Karpas-422 (cell line): ENCODE data around the gene TOMM6. TPM values are rescaled to one million over a fixed set of nuclear protein-coding genes. Genes with fewer than 3 reads are reported as not detected.
A peak's percentile ranks its signal among the peaks of the same experiment; 100 is the strongest.

Source experiments
- DNase-seq: peaks from one replicate; pipeline ENCODE4 v3.0.0-alpha.2; 2015
- H2AFZ ChIP-seq: fragments of 200-600 bp; sonication (generic); 2 replicates; pipeline ENCODE4 v1.6.1; 2014; ENCODE audit warnings: antibody characterized with exemption, low read length, mixed read lengths
- H3K27ac ChIP-seq: fragments of 200-600 bp; sonication (generic); 2 replicates; pipeline ENCODE4 v1.5.1; 2014; ENCODE audit warnings: mild to moderate bottlenecking, low read length, moderate library complexity
- H3K27me3 ChIP-seq: fragments of 200-600 bp; sonication (generic); 2 replicates; pipeline ENCODE4 v1.6.1; 2014; ENCODE audit warnings: low read length, mixed read lengths
- H3K36me3 ChIP-seq: fragments of 200-600 bp; sonication (generic); 2 replicates; pipeline ENCODE4 v1.6.1; 2014; ENCODE audit warnings: low read length, mixed read lengths; ENCODE audit not compliant: insufficient read depth
- H3K4me1 ChIP-seq: fragments of 200-600 bp; sonication (generic); 2 replicates; pipeline ENCODE4 v1.6.1; 2014; ENCODE audit warnings: mild to moderate bottlenecking, low read length, mixed read lengths
- H3K4me2 ChIP-seq: fragments of 200-600 bp; sonication (generic); 2 replicates; pipeline ENCODE4 v1.6.1; 2014; ENCODE audit warnings: low read length, low read depth, mild to moderate bottlenecking; ENCODE audit not compliant: poor library complexity, severe bottlenecking
- H3K4me3 ChIP-seq: fragments of 200-600 bp; sonication (generic); 2 replicates; pipeline ENCODE4 v1.5.1; 2014; ENCODE audit warnings: mild to moderate bottlenecking, antibody characterized with exemption, low read length, mixed read lengths
- H3K79me2 ChIP-seq: fragments of 200-600 bp; sonication (generic); 2 replicates; pipeline ENCODE4 v1.6.1; 2014; ENCODE audit warnings: mild to moderate bottlenecking, low read length, mixed read lengths
- H3K9ac ChIP-seq: fragments of 200-600 bp; sonication (generic); 2 replicates; pipeline ENCODE4 v1.6.0; 2014; ENCODE audit warnings: low read length
- H3K9me2 ChIP-seq: fragments of 200-600 bp; sonication (generic), shearing (Covaris generic); replicated peaks from 2 replicates; pipeline ENCODE4 v1.6.0; 2014; ENCODE audit warnings: mild to moderate bottlenecking, low read length, moderate library complexity; ENCODE audit not compliant: insufficient read depth
- H3K9me3 ChIP-seq: fragments of 300-700, 200-600 bp; sonication (generic); 2 replicates; pipeline ENCODE4 v1.6.1; 2014; ENCODE audit warnings: low read length, mixed read lengths
- H4K20me1 ChIP-seq: fragments of 200-600 bp; sonication (generic); 2 replicates; pipeline ENCODE4 v1.6.1; 2014; ENCODE audit warnings: mild to moderate bottlenecking, antibody characterized with exemption, low read length, low read depth; ENCODE audit not compliant: insufficient read depth
- total RNA-seq: library from RNA; depleted of rRNA; stranded (reverse); fragments of >200 nt; shearing (Covaris generic); gene quantifications from 2 replicates; pipeline ENCODE4 v1.2.3, GENCODE V29; 2014; ENCODE audit warnings: low replicate concordance; rRNA removed

The TOMM6 gene
- 119 and 229 TPM in 2 replicates for total RNA-seq

GRCh38 chr6:41787219-41787917, at the start of gene TOMM6:
Gene TOMM6 (plus strand): TSS chr6:41787694. CDS start chr6:41787698, 4 bp downstream.
- Histone ChIP-seq H3K4me3 (peak within 1 kb of the TSS; percentile 81), H3K9me2 (no peaks in the 10 kb centered on the region), H3K4me1 (peaks cover 33% of the 10 kb centered on the region), H3K4me2 (peak within 1 kb of the TSS; percentile 68), H3K27me3 (no peaks in the 10 kb centered on the region), H3K36me3 (peaks cover 22% of the 10 kb centered on the region; the same call in 1 of the 2 replicates), H3K9me3 (no peaks in the 10 kb centered on the region), H4K20me1 (peaks cover 5% of the 10 kb centered on the region; the same call in 1 of the 2 replicates), H2AFZ (peak within 1 kb of the TSS; percentile 69; the same call in 1 of the 2 replicates), H3K9ac (peak within 1 kb of the TSS; percentile 89), H3K79me2 (peaks cover 23% of the 10 kb centered on the region), H3K27ac (peak within 1 kb of the TSS; percentile 80)
- peak; percentile 99 for DNase-seq

- Histone ChIP-seq H3K79me2 (no peaks in the 10 kb centered on the region), H3K9me3 (no peaks in the 10 kb centered on the region), H3K27ac (no peak overlapping the region), H3K4me3 (no peak overlapping the region), H3K27me3 (no peaks in the 10 kb centered on the region), H2AFZ (no peak overlapping the region), H3K9ac (no peak overlapping the region), H3K4me1 (peaks cover 7% of the 10 kb centered on the region), H3K9me2 (no peaks in the 10 kb centered on the region), H3K4me2 (no peak overlapping the region), H3K36me3 (no peaks in the 10 kb centered on the region), H4K20me1 (no peaks in the 10 kb centered on the region)
- no peak for DNase-seq
Measured at GRCh38 chr6:41739041-41739440, 48.5 kb upstream of the TOMM6 start.

GRCh38 chr6:41740366-41741162, 46.9 kb upstream of the TOMM6 start:
- no peaks in the 10 kb centered on the region for H3K9me3 ChIP-seq
- H3K4me2 ChIP-seq = no peak overlapping the region
- no peak for DNase-seq
- no peaks in the 10 kb centered on the region for H3K27me3 ChIP-seq
- no peak overlapping the region for H2AFZ ChIP-seq
- H3K4me3 ChIP-seq = no peak overlapping the region
- H3K27ac ChIP-seq = no peak overlapping the region
- H3K9ac ChIP-seq = no peak overlapping the region
- H4K20me1 ChIP-seq = no peaks in the 10 kb centered on the region
- no peaks in the 10 kb centered on the region for H3K9me2 ChIP-seq
- H3K36me3 ChIP-seq = no peaks in the 10 kb centered on the region
- no peaks in the 10 kb centered on the region for H3K79me2 ChIP-seq
- peaks cover 7% of the 10 kb centered on the region for H3K4me1 ChIP-seq

GRCh38 chr6:41741625-41742490, 45.6 kb upstream of the TOMM6 start:
- Histone ChIP-seq H3K4me3 (no peak overlapping the region), H3K27ac (no peak overlapping the region), H3K9ac (no peak overlapping the region), H3K4me2 (no peak overlapping the region), H3K36me3 (no peaks in the 10 kb centered on the region), H2AFZ (no peak overlapping the region), H3K9me3 (no peaks in the 10 kb centered on the region), H3K9me2 (no peaks in the 10 kb centered on the region), H3K79me2 (no peaks in the 10 kb centered on the region), H3K4me1 (no peaks in the 10 kb centered on the region), H3K27me3 (no peaks in the 10 kb centered on the region), H4K20me1 (no peaks in the 10 kb centered on the region)
- no peak for DNase-seq

- Histone ChIP-seq H3K4me2 (no peak overlapping the region), H3K9me2 (no peaks in the 10 kb centered on the region), H3K4me3 (no peak overlapping the region), H3K4me1 (no peaks in the 10 kb centered on the region), H3K9me3 (no peaks in the 10 kb centered on the region), H3K9ac (no peak overlapping the region), H4K20me1 (no peaks in the 10 kb centered on the region), H3K27me3 (no peaks in the 10 kb centered on the region), H3K27ac (no peak overlapping the region), H2AFZ (no peak overlapping the region), H3K36me3 (no peaks in the 10 kb centered on the region), H3K79me2 (no peaks in the 10 kb centered on the region)
- DNase-seq = no peak
Measured at GRCh38 chr6:41743406-41744235, 43.9 kb upstream of the TOMM6 start.

GRCh38 chr6:41744236-41744787, 43.2 kb upstream of the TOMM6 start:
- no peak for DNase-seq
- Histone ChIP-seq H4K20me1 (no peaks in the 10 kb centered on the region), H3K27ac (no peak overlapping the region), H2AFZ (no peak overlapping the region), H3K27me3 (no peaks in the 10 kb centered on the region), H3K9me2 (no peaks in the 10 kb centered on the region), H3K79me2 (no peaks in the 10 kb centered on the region), H3K4me3 (no peak overlapping the region), H3K4me1 (no peaks in the 10 kb centered on the region), H3K4me2 (no peak overlapping the region), H3K36me3 (no peaks in the 10 kb centered on the region), H3K9me3 (no peaks in the 10 kb centered on the region), H3K9ac (no peak overlapping the region)

GRCh38 chr6:41746107-41746506, 41.4 kb upstream of the TOMM6 start:
- Histone ChIP-seq H4K20me1 (no peaks in the 10 kb centered on the region), H3K4me1 (no peaks in the 10 kb centered on the region), H3K9me3 (no peaks in the 10 kb centered on the region), H3K79me2 (no peaks in the 10 kb centered on the region), H2AFZ (no peak overlapping the region), H3K4me2 (no peak overlapping the region), H3K27me3 (no peaks in the 10 kb centered on the region), H3K9ac (no peak overlapping the region), H3K9me2 (no peaks in the 10 kb centered on the region), H3K27ac (no peak overlapping the region), H3K36me3 (no peaks in the 10 kb centered on the region), H3K4me3 (no peak overlapping the region)
- DNase-seq = no peak
